Adipocyte (in vitro differentiated cells): ENCODE data around the gene ANKRD13A.

Experiments
- DNase-seq: peaks from one replicate; pipeline ENCODE4 v3.0.0-alpha.2; 2015; ENCODE audit warnings: low read depth
- H3K27me3 ChIP-seq: replicated peaks from 2 replicates; pipeline ENCODE4 v1.7.0; 2013; ENCODE audit warnings: mild to moderate bottlenecking, low read length, moderate library complexity; ENCODE audit not compliant: control insufficient read depth, insufficient read depth
- H3K36me3 ChIP-seq: 2 replicates; pipeline ENCODE4 v1.7.0; 2013; ENCODE audit warnings: low read length, mild to moderate bottlenecking, moderate library complexity; ENCODE audit not compliant: control insufficient read depth, insufficient read depth, severe bottlenecking
- H3K4me1 ChIP-seq: 2 replicates; pipeline ENCODE4 v1.7.0; 2013; ENCODE audit warnings: mild to moderate bottlenecking, low read length, moderate library complexity; ENCODE audit not compliant: control insufficient read depth, insufficient read depth
- H3K4me3 ChIP-seq: 2 replicates; pipeline ENCODE4 v1.7.0; 2013; ENCODE audit warnings: mild to moderate bottlenecking, low read length, moderate library complexity
- H3K9ac ChIP-seq: 2 replicates; pipeline ENCODE4 v1.7.0; 2013; ENCODE audit warnings: mild to moderate bottlenecking, low read length, moderate library complexity
- H3K9me3 ChIP-seq: 2 replicates; pipeline ENCODE4 v1.7.0; 2013; ENCODE audit warnings: mild to moderate bottlenecking, low read length, moderate library complexity; ENCODE audit not compliant: control insufficient read depth

Gene ANKRD13A

GRCh38 chr12:109998904-109999648 is at the start of gene ANKRD13A:
Gene ANKRD13A (plus strand): TSS chr12:109999430. CDS start chr12:109999689, 259 bp downstream.
- H3K27me3 ChIP-seq = no peaks in the 10 kb centered on the region
- H3K4me1 ChIP-seq = peaks cover 47% of the 10 kb centered on the region
- peak within 1 kb of the TSS; percentile 95 for H3K9ac ChIP-seq
- H3K9me3 ChIP-seq = no peaks in the 10 kb centered on the region
- no peaks in the 10 kb centered on the region for H3K36me3 ChIP-seq
- peak; percentile 95 for DNase-seq
- peak within 1 kb of the TSS; percentile 98 for H3K4me3 ChIP-seq

- Histone ChIP-seq H3K36me3 (peaks cover 41% of the 10 kb centered on the region), H3K4me1 (peaks cover 65% of the 10 kb centered on the region)
These were observed 48.6 kb upstream of the ANKRD13A start for GRCh38 chr12:109950625-109951024.

DNA sequence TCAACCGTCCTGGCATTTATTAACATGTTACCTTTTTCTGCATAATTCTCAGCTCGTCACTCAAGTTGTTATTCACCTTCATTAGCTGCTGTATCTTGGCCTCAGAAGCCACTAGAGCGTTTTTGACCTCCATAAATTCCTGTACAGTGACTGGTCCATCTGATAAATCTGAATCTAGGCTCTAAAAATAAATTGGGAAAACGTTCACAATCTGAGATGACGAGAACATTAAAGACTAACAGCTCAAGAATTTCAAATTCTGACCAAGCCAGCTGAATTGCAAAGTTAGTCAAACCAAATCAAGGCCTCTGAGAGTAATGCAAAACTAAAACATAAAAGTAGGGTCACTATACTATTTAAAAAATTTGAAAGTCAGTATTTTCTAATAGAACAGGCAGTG is 48.1 kb upstream of the ANKRD13A start:
- no peaks in the 10 kb centered on the region for H3K9me3 ChIP-seq
- peak overlapping the region; percentile 49 for H3K4me3 ChIP-seq
- peaks cover 65% of the 10 kb centered on the region for H3K4me1 ChIP-seq
- H3K9ac ChIP-seq = peak overlapping the region; percentile 73
- no peaks in the 10 kb centered on the region for H3K27me3 ChIP-seq
- H3K36me3 ChIP-seq = peaks cover 43% of the 10 kb centered on the region
- peak; percentile 84 for DNase-seq

More at GRCh38 chr12:109950625-109951024, 48.6 kb upstream of the ANKRD13A start:
- no peak overlapping the region for H3K4me3 ChIP-seq
- H3K9me3 ChIP-seq = no peaks in the 10 kb centered on the region
- no peaks in the 10 kb centered on the region for H3K27me3 ChIP-seq
- no peak for DNase-seq
- H3K9ac ChIP-seq = peak overlapping the region; percentile 24

GRCh38 chr12:109951751-109952150 is 47.5 kb upstream of the ANKRD13A start:
- H3K9ac ChIP-seq = peak overlapping the region; percentile 73
- H3K27me3 ChIP-seq = no peaks in the 10 kb centered on the region
- H3K4me3 ChIP-seq = peak overlapping the region; percentile 49
- peak; percentile 44 for DNase-seq
- H3K9me3 ChIP-seq = no peaks in the 10 kb centered on the region
- H3K4me1 ChIP-seq = peaks cover 60% of the 10 kb centered on the region
- peaks cover 44% of the 10 kb centered on the region for H3K36me3 ChIP-seq

DNA sequence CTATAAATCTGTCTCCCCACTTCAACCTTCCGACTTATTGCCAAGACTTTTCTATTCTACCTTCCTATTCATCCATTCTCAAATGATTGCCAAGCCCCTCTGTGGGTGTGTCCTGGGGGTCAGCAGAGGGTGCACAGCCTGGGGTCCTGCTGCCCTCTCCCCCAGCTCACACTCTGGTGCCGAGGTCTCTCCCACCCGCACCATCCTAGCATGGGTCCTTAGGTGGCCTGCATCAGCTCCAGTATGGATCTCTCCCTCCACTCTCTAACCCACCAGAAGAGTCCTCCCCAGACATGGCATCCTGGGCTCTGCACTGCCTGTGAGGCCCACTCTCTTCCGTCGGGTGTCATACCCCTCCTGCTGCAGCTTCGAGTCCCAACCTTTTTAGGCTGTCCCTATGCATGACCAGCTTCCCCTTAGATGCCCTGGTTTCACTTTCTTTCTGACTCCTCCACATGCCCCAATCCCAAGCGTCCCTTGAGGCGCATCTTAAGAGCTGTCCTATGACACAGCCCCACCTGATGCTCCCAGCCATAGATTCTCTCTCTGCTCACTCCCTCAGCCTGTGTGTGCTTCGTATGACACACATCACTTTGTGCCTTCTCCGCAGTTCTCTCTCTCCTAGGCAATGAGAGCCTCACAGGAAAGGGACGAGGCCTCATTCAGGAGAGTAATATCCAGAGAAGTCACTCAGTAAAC is 46.9 kb upstream of the ANKRD13A start:
- no peak for DNase-seq
- H3K9ac ChIP-seq = peak overlapping the region; percentile 73
- no peaks in the 10 kb centered on the region for H3K27me3 ChIP-seq
- H3K4me1 ChIP-seq = peaks cover 55% of the 10 kb centered on the region
- peak overlapping the region; percentile 49 for H3K4me3 ChIP-seq
- no peaks in the 10 kb centered on the region for H3K9me3 ChIP-seq
- H3K36me3 ChIP-seq = peaks cover 42% of the 10 kb centered on the region

DNA sequence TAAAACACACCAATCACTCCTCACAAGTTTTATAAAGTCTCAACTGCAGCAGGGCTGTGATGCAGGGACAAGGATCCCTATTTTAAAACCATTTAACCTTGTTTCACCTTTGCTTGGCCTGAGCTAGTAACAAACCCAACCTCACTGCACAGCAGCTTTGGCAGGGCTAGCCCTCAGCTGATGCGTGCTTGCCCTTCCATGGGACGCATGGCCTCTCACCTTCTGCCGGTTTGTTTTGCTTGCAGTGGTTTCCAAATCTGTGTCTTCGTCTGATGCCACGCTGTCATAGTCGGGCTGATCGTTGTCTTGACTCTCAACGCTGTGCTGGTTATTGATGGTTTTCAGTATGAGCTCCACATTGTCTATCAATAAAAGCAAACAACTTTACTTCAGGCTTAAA is 46.4 kb upstream of the ANKRD13A start:
- Histone ChIP-seq H3K36me3 (peaks cover 42% of the 10 kb centered on the region), H3K9me3 (no peaks in the 10 kb centered on the region), H3K4me3 (no peak overlapping the region), H3K27me3 (no peaks in the 10 kb centered on the region), H3K9ac (no peak overlapping the region), H3K4me1 (peaks cover 49% of the 10 kb centered on the region)
- DNase-seq = no peak

- H3K27me3 ChIP-seq = no peaks in the 10 kb centered on the region
- no peak overlapping the region for H3K9ac ChIP-seq
- DNase-seq = no peak
- no peaks in the 10 kb centered on the region for H3K9me3 ChIP-seq
- peaks cover 49% of the 10 kb centered on the region for H3K36me3 ChIP-seq
- peaks cover 41% of the 10 kb centered on the region for H3K4me1 ChIP-seq
- no peak overlapping the region for H3K4me3 ChIP-seq
These were observed 45.6 kb upstream of the ANKRD13A start for GRCh38 chr12:109953656-109954055.

DNA sequence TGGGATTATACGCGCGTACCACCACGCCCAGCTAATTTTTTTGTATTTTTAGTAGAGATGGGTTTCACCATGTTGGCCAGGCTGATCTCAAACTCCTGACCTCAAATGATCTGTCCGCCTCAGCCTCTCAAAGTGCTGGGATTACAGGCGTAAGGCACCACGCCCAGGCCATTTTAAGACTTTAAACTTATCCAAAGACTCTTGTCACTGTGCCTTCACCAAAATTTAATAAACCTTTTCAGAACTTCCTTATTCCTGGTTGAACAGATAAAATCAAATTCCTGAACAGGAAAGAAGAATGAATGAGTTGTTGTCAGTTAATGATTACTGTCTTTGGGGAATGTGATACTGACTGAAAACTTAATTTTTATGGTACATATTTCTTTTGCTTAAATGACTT is 40.9 kb upstream of the ANKRD13A start:
- no peak for DNase-seq
- H3K9ac ChIP-seq = no peak overlapping the region
- no peaks in the 10 kb centered on the region for H3K9me3 ChIP-seq
- no peaks in the 10 kb centered on the region for H3K27me3 ChIP-seq
- H3K4me1 ChIP-seq = peaks cover 11% of the 10 kb centered on the region
- H3K36me3 ChIP-seq = peaks cover 51% of the 10 kb centered on the region
- no peak overlapping the region for H3K4me3 ChIP-seq

- Histone ChIP-seq H3K9me3 (no peaks in the 10 kb centered on the region), H3K36me3 (peaks cover 47% of the 10 kb centered on the region), H3K4me1 (peaks cover 22% of the 10 kb centered on the region)
These were observed 39.7 kb upstream of the ANKRD13A start for GRCh38 chr12:109959411-109960093.

DNA sequence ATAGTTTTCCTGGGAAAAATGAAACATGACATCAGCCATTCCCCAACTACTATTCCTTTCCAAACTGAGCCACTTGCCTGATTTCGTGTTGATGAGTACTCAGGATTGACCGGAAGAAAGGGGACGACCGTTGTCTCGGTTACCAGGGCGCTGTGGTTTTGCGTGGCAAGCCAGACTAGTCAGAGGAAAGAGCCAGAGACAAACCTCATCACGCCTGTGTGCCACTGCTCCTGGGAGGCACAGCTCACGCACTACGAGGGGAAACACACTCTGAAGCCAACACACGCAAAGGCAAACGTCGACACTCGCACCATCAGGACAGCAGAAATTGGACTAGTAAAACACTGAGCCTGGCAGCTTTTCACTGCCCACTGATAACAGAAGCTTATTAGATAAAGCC is 38.0 kb upstream of the ANKRD13A start:
- no peak for DNase-seq
- Histone ChIP-seq H3K4me1 (peaks cover 26% of the 10 kb centered on the region), H3K4me3 (no peak overlapping the region), H3K36me3 (peaks cover 55% of the 10 kb centered on the region), H3K9ac (no peak overlapping the region), H3K27me3 (no peaks in the 10 kb centered on the region), H3K9me3 (no peaks in the 10 kb centered on the region)

More at GRCh38 chr12:109959411-109960093, 39.7 kb upstream of the ANKRD13A start:
- Histone ChIP-seq H3K27me3 (no peaks in the 10 kb centered on the region), H3K4me3 (no peak overlapping the region), H3K9ac (no peak overlapping the region)
- no peak for DNase-seq

DNA sequence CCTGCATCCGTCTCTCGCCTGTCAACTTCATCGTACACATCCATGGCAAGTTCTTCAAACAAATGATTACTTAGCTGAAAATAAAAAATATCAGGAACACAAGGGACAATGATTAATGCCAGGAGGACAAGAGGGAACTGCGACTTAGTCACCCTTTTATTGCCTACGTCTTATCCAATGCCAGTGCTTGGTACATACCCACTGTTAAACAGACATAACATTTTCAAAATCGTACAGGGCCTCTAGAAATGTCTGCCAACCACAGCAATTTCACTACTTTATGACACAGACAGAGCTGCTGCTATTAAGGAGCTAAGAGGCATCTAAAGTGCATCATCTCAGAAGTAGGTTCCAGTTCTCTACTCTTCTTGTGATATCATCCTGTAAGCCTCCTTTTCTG is 37.6 kb upstream of the ANKRD13A start:
- no peak overlapping the region for H3K9ac ChIP-seq
- peaks cover 51% of the 10 kb centered on the region for H3K36me3 ChIP-seq
- no peaks in the 10 kb centered on the region for H3K27me3 ChIP-seq
- H3K9me3 ChIP-seq = no peaks in the 10 kb centered on the region
- no peak for DNase-seq
- no peak overlapping the region for H3K4me3 ChIP-seq
- H3K4me1 ChIP-seq = peaks cover 26% of the 10 kb centered on the region
